Astrocyte of the spinal cord (primary cell): ENCODE data around the gene ELMO1.

Experiments
- DNase-seq: peaks from one replicate; pipeline ENCODE4 v3.0.0; 2011; ENCODE audit warnings: low read depth, low spot score
- H3K4me3 ChIP-seq: 2 replicates; pipeline ENCODE4 v1.5.1; 2011; ENCODE audit warnings: low read depth, mild to moderate bottlenecking, low read length, moderate library complexity
- CTCF ChIP-seq: IDR thresholded peaks from 2 replicates; pipeline ENCODE4 v1.5.1; 2012; ENCODE audit warnings: low read depth, mild to moderate bottlenecking, low read length, inconsistent platforms
- in situ Hi-C: cut with HindIII; loops from 2 replicates; pipeline ENCODE4 v1.10.0; 2017; ENCODE audit warnings: low sequenced_read_pairs

ELMO1 gene

DNA sequence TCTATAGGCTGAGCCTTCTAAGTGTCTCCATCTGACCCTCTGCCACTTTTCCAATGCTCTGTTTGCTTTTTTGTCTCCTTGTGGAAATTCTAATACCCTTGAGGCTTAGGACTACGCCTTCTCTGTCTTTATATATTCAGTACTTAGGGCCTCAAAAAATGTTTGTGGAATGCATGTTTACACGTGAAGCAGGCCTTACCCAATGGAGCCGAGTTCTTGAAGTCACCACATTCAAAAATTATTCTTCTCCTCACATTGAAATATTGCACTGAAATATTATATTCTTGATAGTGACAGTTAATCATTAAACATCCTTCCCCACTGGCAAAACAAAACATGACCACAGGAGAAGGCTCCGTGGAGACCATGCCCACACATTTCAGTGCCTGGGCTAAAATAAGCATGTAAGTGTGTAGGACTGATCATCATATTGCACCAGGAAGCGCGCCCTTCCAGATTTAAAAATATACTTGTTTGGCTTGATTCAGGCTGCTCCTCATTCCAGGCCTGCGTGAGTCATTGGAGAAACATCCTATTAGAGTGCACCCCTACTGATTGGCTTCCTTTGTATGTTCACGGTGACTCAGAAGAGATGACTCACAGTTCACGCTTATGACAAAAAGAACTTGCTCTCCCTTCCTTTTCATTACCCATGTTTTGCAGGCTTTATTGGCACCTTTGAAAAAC is 416.9 kb downstream of the ELMO1 start:
- TF ChIP-seq CTCF = no peak
- DNase-seq = peak; percentile 99
- in situ Hi-C loops = no loop called here
- no peak overlapping the region for H3K4me3 ChIP-seq

GRCh38 chr7:37028909-37029440 is 419.7 kb downstream of the ELMO1 start:
- in situ Hi-C loops = no loop called here
- DNase-seq = no peak
- TF ChIP-seq CTCF = no peak
- H3K4me3 ChIP-seq = no peak overlapping the region

- DNase-seq = no peak
- in situ Hi-C loops = no loop called here
- no peak for TF ChIP-seq CTCF
- no peak overlapping the region for H3K4me3 ChIP-seq
Observed at GRCh38 chr7:37027557-37028341, 420.9 kb downstream of the ELMO1 start.

GRCh38 chr7:37027104-37027503 is 421.6 kb downstream of the ELMO1 start:
- no peak for TF ChIP-seq CTCF
- in situ Hi-C loops = no loop called here
- no peak for DNase-seq
- H3K4me3 ChIP-seq = no peak overlapping the region

DNA sequence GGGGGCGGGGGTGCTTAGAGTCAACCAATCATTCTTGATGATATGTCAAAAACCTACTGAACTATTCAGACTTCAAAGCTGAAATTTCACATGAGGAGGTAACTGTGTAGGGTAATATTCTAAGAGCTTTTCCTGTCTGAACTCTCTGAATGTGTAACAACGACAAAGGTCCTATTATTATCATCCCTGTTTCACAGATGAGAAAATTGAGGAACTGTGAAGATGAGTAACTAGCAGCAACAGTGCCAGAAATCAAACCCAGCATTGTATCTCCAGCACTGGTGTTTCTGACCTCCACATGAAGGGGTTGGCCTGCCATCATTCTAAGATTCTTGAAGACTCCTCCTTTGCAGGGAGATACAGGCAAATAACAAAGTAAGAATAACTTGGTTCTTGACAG is 429.7 kb downstream of the ELMO1 start:
- in situ Hi-C loops = no loop called here

More for the DNA sequence above, 429.7 kb downstream of the ELMO1 start:
- no peak for DNase-seq
- no peak overlapping the region for H3K4me3 ChIP-seq
- TF ChIP-seq CTCF = no peak
